GM12874 (cell line): ENCODE measurements around the gene PDK2.
A peak's percentile ranks its signal among the peaks of the same experiment; 100 is the strongest.

ENCODE experiments used
- TF ChIP-seq, protein P1 (sequence below): IDR thresholded peaks from 2 replicates; pipeline ENCODE4 v1.5.1; 2011; ENCODE audit warnings: low read depth, mild to moderate bottlenecking, control low read depth, low read length, moderate library complexity; ENCODE audit not compliant: insufficient read depth

Gene PDK2

DNA sequence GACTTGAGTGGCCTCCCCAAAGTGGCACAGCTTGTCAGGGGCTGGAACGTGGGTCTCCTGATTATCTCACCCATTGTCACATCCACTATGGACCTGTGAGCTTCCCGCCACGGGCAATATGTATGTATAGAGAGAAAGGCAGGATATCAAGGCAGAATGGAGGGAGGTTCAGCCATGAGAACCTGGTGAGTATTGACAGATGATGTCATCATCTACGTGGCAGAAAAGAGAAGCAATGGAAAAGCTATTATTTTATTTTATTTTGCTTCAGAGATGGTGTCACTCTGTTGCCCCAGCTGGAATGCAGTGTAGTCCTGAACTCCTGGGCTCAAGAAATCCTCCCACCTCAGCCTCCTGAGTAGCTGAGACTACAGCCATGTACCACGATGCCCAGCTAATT is 13.4 kb upstream of the PDK2 start:
- TF ChIP-seq, protein P1, sequence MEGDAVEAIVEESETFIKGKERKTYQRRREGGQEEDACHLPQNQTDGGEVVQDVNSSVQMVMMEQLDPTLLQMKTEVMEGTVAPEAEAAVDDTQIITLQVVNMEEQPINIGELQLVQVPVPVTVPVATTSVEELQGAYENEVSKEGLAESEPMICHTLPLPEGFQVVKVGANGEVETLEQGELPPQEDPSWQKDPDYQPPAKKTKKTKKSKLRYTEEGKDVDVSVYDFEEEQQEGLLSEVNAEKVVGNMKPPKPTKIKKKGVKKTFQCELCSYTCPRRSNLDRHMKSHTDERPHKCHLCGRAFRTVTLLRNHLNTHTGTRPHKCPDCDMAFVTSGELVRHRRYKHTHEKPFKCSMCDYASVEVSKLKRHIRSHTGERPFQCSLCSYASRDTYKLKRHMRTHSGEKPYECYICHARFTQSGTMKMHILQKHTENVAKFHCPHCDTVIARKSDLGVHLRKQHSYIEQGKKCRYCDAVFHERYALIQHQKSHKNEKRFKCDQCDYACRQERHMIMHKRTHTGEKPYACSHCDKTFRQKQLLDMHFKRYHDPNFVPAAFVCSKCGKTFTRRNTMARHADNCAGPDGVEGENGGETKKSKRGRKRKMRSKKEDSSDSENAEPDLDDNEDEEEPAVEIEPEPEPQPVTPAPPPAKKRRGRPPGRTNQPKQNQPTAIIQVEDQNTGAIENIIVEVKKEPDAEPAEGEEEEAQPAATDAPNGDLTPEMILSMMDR: no peak

DNA sequence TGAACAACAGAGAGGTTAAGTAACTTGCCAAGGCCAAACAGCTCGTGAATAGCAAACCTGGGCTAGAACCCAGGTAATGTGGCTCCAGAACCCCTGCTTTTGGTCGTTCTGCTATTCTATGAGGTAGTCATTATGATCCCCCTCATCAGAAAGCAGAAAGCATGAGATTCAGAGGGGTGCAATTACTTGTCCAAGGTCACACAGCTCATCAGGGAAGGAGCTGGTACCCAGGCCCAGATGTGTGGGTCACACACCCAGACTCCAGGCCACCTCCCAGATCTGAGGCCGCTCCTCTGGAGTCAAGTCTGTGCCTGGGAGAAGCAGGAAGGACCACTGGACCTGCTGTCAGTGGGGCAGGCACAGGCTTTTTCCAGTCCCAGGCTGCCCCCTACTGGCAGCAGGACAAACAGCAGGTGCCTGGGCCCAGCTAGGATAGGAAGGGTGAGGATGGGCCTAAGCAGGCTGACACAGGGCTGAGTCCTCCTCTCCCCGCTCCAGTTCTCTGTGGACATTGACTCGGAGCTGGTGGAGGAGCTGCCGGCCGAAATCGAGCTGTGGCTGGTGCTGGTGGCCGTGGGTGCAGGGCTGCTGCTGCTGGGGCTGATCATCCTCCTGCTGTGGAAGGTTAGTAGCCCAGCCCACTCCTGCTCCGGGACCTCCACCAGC is 7.8 kb upstream of the PDK2 start:
- TF ChIP-seq, protein P1: peak; percentile 99

DNA sequence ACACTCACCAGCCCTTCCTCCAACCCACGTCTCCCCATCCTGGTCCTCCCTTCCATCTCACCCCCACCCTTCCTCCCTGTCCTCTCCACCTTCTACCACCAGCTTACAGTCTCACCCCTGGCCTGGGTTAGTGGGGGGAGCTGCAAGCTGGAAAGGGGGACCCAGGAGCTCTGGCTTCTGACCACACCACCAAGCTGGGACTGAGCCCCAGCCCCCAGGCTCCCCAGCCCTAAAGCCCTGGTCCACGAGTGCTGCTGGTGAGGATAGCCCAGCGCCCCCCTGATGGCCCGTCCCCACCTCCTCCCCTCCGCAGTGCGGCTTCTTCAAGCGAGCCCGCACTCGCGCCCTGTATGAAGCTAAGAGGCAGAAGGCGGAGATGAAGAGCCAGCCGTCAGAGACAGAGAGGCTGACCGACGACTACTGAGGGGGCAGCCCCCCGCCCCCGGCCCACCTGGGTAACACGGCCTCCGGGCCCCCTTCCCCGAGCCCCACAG is 7.2 kb upstream of the PDK2 start:
- TF ChIP-seq, protein P1: no peak

DNA sequence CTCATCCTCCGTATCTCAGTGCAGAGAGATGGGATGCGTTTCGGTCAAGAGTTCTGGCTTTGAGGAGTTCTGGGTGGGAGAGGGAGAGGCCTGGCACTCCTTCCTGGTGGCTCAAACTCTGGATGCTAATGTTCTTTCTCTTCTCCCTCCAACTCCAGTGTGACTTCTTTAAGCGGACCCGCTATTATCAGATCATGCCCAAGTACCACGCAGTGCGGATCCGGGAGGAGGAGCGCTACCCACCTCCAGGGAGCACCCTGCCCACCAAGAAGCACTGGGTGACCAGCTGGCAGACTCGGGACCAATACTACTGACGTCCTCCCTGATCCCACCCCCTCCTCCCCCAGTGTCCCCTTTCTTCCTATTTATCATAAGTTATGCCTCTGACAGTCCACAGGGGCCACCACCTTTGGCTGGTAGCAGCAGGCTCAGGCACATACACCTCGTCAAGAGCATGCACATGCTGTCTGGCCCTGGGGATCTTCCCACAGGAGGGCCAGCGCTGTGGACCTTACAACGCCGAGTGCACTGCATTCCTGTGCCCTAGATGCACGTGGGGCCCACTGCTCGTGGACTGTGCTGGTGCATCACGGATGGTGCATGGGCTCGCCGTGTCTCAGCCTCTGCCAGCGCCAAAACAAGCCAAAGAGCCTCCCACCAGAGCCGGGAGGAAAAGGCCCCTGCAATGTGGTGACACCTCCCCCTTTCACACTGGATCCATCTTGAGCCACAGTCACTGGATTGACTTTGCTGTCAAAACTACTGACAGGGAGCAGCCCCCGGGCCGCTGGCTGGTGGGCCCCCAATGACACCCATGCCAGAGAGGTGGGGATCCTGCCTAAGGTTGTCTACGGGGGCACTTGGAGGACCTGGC is 6.0 kb upstream of the PDK2 start:
- TF ChIP-seq, protein P1: no peak

DNA sequence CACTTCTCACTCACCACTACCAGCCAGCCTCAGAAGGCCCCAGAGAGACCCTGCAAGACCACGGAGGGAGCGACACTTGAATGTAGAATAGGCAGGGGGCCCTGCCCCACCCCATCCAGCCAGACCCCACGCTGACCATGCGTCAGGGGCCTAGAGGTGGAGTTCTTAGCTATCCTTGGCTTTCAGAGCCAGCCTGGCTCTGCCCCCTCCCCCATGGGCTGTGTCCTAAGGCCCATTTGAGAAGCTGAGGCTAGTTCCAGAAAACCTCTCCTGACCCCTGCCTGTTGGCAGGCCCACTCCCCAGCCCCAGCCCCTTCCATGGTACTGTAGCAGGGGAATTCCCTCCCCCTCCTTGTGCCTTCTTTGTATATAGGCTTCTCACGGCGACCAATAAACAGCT is 5.1 kb upstream of the PDK2 start:
- TF ChIP-seq, protein P1: no peak

DNA sequence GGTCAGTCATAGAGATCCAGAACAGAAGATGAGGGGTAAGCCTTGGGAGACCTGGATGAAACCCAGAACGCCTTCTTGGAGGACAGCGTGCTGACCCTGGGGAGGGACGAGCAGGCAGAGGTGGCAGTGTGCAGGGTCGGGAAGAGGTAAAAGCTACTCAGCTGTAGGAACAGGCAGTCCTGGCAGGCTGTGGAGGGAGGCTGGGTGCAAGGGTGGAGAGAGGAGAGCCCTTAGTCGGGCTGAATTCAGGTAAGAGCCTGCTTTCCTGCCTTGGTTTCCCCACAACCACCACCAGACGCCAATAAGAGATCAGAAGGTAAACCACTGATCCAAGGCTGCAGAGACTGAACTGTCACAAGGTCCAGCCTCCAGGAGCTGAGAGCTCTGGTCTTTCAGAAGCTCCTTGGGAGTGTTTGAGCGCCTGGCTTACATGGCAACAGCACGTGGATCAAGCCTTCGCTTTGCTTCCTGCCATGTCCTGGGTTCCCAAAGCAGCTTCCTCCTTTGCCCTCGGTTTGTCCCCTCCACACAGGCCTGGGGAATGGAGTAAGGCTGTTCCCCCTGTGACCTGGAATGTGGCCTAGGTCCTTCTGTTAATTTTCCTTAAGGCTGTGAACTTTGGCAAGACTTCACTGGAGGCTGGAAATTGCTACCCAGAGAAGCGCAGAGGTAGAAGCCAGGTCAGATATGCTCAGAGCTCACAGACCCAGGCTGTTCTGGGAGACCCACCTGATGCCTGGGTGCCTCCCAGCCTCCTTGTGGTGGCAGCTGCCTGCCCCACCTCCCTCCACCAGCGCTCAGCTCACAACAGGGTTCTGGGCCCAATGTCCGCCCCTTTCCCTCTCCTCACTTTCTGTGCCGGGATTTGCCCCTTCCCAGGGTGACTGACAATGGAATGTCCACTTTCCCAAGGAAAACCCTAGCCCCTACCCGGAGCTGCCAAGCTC is 3.9 kb upstream of the PDK2 start:
- TF ChIP-seq, protein P1: no peak

DNA sequence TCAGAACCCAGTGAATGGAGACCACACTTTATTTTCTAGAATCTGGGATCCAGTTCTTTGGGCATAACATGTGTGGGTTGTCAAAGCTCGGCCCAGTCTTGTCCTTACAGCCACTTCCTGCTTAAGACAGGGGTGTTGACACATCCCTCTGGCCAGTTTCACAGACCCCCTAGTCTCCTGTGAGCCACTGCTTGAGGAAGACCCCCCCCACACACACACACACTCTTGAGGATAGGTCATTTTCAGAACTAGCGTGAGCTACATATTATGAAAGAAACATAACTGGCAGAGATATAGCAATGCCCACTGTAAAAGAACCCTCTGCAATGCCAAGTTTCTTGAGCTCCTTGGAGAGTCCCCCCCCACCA is 3.2 kb upstream of the PDK2 start:
- TF ChIP-seq, protein P1: no peak
